GM18909 (cell line): Measurements from ENCODE around the gene RPH3AL.
"Not testable (repeated sequence)": the region's sequence is repeated elsewhere in the genome, so short reads cannot be mapped to it uniquely, and the experiment has no call there.

Source experiments
- ATAC-seq: cut with Tn5 transposase; IDR thresholded peaks from one replicate; pipeline ENCODE4 v1.9.1; 2021; ENCODE audit warnings: mild to moderate bottlenecking; ENCODE audit not compliant: unreplicated experiment, poor library complexity

RPH3AL gene

DNA sequence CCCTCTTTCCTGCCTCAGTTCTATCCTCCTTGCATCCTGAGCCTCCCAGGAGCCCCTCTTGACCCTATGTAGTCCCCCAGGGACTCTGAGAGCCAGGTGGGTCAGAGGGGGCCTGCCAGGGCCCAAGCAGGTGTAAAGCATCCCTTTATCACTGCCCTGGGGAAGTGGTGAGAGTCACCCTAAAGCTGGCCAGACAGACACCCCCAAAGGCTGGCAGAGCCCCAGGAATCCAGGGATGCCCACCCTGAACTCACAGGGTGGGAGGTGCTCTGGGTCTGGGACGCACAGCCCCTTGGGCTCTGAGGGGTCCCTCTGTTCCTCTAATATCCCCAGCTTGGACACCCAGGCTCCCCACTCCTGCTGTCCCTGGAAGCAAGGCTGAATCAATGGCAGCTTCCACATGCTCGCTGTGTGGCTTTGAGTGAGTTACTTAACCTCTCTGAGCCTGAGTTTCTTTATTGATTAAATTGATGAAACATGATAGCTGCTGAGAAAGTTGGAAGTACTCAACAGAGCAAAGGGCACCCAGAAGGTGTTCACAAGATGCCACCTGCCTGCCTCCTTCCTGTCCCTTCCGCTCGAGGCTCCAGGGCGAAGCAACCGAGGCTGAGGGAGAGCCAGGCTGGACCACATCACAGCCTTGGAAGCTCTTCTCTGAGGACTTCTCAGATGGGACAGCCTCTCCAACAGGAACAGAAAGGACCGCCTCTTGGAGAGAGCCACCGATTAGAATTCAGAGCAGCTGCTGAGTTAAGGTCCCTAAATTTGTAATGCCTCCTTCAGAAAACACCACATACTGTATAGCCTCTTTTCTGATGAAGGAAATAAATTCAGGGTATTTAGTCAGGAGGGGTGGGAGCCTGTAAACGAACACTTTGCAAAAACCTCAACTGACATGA lies 104.0 kb downstream of the RPH3AL start:
- ATAC-seq = no peak

DNA sequence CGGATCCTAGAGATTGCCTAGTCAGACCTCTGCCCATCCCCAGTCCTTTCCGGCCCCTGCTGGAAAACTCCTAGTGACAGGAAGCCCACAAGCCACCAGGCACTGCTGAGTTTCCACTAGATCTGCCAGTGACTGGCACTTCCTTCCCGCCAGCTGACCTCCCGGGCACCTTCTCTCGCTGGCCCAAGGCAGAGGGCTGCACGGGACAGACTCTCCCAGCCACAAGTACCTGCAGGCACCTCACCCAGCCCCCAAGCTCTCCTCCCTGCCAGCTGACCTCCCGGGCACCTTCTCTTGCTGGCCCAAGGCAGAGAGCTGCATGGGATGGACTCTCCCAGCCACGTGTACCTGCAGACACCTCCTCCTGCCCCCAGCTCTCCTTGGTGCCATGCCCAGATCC lies 104.8 kb downstream of the RPH3AL start:
- ATAC-seq = no peak

- no peak for ATAC-seq
Observed at GRCh38 chr17:246851-247421, 105.7 kb downstream of the RPH3AL start.

DNA sequence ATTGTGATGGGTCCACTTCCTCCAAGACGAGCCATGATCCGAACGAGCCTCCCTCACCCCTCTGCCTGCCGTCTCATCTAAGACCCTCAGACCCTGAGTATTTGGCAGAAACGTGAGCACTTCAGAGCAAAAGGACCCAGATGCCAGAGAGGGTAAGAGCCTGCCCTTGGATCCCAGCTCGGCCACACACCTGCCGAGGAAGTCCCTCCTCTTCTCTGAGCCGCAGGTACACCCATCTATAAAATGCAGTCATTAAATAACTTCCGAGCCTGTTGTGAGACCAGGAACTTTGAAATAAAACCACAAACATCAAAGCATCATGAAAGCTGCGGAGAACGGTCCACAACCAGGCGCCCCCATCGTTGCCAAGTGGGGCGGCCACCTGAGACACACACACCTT lies 106.4 kb downstream of the RPH3AL start:
- no peak for ATAC-seq

GRCh38 chr17:245611-246010 lies 107.0 kb downstream of the RPH3AL start:
- ATAC-seq = no peak

DNA sequence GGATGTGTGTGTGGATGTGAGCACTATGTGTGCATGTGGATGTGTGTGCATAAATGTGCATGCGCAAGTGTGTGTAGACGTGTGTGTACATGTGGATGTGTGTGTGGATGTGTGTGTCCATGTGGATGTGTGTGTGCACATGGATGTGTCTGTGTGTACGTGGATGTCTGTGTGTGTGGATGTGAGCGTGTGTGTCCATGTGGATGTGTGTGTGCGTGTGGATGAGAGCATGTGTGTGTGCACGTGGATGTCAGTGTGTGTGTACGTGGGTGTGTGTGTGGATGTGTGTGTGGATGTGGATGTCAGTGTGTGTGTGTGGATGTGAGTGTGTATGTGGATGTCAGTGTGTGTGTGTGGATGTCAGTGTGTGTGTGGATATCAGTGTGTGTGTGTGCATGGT lies 107.6 kb downstream of the RPH3AL start:
- ATAC-seq = no peak

GRCh38 chr17:243924-244323 lies 108.7 kb downstream of the RPH3AL start:
- not testable (repeated sequence) for ATAC-seq

DNA sequence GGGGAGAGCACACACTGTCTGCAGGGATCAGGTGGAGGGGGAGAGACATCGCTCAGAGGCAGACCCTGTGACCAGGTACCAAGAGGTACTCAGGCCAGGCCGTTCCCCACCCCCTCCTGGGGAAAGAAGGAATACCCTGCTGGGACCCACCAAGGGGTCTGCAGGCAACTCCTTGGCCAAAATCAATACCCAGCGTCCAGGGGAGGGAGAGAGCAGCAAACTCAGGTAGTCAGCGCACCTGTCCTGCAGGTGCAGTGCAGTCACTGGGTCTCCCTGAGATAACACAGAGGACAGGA lies 113.7 kb downstream of the RPH3AL start:
- no peak for ATAC-seq

DNA sequence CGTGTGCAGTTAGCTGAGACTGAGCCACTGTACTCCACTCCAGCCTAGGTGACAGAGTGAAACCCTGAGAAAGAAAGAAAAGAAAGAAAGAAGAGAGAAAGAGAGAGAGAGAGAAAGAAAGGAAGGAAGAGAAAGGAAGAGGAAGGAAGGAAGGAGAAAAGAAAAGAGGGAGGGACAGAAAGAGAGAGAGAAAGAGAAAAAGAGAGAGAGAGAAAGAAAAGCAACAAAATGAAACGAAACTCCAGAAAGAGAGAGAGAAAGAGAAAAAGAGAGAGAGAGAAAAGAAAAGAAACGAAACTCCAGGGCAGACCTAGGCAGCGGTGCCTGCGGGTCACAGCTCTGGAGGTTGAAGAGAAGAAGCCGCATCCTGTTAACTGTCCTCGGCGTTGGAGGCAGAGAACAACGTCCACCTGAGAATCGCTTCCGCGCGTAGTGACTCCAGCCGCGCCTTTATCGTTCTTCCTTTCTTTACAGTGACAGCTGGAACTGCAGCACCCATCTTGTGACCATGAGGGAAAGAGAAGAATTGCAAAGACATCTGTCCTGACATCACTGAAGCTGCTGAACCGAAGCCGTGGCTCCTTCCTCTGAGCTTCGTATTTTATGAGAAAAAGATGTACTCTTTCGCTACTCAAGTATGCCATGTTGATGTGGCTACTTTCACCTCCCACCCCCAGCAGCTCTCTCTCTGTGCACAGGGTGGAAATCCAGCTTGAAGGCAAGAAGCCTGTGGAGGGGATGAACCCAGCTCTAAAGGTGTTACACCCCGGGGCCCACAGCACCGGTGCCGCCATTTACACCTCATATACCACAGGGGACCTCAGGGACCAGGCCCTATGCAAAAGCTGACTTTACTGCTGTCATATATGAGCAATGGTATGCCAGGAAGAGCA lies 114.3 kb downstream of the RPH3AL start:
- ATAC-seq = no peak

DNA sequence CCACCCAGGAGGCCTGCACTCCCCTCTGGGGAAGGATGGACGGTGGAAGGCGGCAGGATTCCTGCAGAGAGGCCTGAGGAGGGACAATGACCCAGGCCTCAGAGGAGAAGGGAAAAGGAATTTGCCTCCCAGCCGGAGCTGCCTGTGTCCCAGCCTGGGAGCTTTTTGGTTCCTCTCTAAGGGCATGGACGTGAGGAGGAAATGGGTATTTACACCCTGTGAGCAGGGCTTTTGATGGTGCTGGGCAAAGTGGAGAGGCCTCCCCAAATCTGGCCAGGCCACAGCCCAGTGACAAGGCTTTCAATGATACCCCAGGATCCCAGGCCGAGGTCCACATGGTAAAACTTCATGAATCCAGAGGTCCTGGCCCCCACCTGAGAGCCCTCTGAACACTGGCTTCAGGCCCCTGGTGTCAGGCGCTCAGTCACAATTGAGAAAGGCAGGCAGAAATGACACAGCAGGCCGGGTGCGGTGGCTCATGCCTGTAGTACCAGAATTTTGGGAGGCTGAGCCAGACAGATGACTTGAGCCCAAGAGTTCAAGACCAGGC lies 115.1 kb downstream of the RPH3AL start:
- no peak for ATAC-seq

DNA sequence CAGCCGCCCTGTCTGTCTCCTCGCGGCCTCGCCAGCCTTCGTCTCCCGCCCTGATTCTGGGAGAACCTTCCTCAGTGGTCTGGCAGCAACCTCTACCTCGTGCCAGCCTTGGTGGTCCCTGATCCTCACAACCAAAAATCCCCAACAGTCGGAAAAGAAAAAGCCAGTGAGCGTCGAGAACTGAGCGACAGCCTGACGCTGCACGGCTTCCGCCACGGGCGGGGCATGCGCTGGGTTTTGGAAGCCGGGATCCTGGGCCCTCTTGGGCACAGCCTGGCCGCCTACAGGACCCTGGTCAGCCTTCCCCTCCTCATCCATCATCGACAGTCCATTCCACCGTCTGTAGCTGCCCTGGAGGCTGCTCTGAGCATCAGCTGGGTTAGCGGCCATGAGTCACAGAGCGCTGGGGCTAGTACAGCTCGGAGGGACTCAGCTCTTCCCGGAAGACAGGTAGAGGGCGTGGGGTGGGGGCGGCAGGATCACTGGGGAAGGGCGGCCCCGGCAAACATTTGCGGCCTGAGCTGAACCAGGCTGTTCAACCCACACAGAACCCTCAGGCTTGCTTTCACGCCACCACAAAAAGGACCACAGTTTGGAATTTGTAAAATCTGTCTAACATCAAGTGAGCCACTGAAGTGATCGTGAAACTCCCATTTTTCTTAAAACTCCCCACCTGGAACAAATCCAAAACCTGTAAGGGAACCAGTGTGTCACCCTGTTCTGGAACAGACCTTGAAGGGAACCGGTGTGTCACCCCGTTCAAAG lies 115.8 kb downstream of the RPH3AL start:
- no peak for ATAC-seq

DNA sequence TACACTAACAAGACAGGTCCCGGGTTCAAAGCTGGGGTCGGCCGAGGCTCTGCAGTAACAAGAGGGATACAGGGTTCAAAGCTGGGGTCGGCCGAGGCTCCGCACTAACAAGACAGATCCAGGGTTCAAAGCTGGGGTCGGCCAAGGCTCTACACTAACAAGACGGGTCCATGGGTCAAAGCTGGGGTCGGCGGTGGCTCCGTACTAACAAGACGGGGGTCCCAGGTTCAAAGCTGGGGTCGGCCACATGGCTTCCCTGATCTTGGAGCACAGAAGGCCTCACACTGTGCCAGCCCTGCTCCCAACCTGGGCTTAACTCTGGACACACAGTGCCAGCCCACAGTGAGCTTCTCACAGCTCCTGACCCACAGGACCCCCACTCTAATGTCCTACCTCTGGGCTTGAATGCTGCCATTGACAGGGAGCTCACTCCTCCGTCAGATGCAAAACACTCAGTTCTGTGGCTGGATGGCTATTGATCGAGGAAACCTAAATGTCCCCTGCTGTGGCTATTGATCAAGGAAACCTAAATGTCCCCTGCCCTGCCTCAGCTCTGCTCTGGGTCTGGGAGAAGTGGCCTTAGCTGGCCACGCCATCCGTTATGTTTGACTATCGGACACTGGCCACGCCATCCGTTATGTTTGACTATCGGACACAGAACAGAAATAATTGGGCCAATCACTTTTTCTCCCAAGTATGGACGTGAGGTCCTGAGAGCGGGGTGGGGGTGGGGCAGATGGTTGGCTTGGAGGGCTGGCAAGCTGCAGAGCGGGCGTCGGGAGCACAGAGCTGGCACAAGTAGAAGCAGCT lies 116.6 kb downstream of the RPH3AL start:
- ATAC-seq = no peak

GRCh38 chr17:234994-235830 lies 117.4 kb downstream of the RPH3AL start:
- ATAC-seq = not testable (repeated sequence)

GRCh38 chr17:234163-234993 lies 118.2 kb downstream of the RPH3AL start:
- ATAC-seq = not testable (repeated sequence)

- ATAC-seq = no peak
Observed at GRCh38 chr17:233473-233941, 119.1 kb downstream of the RPH3AL start.

- no peak for ATAC-seq
Observed at GRCh38 chr17:231966-232807, 120.4 kb downstream of the RPH3AL start.
